PC-3 (cell line): ENCODE measurements around the gene POMC. TPM values are rescaled to one million over a fixed set of nuclear protein-coding genes. Genes with fewer than 3 reads are reported as not detected.

Source experiments
- ATAC-seq: fragments of 200-7000 bp; cut with Tn5 transposase; 2 replicates; pipeline ENCODE4 v1.9.1; 2020; ENCODE audit warnings: mild to moderate bottlenecking, moderate library complexity
- BruUV-seq: library from RNA; stranded (reverse); fragments of 400-500 nt; replicated peaks from 2 replicates; lab custom pipeline; 2021; lab: Mats Ljungman, UMichigan
- CTCF ChIA-PET: fragments of 300-600 bp; sonication (Branson Sonifier 250); formaldehyde crosslinking; loops from one replicate; lab custom pipeline; 2022; ENCODE audit warnings: antibody characterized with exemption; lab: Charles Lee
- POLR2A ChIA-PET: fragments of 300-600 bp; sonication (Branson Sonifier 250); formaldehyde crosslinking; loops from one replicate; lab custom pipeline; 2022; ENCODE audit warnings: antibody characterized with exemption; ENCODE audit not compliant: unreplicated experiment; lab: Charles Lee
- DNase-seq: peaks from one replicate; pipeline ENCODE4 v3.0.0-alpha.2; 2015
- H2AFZ ChIP-seq: fragments of 300-600 bp; sonication (generic); 2 replicates; pipeline ENCODE4 v1.6.0; 2016; ENCODE audit warnings: antibody characterized with exemption, low read length
- H3F3A ChIP-seq: fragments of 300-600 bp; sonication (generic); one replicate; pipeline ENCODE4 v1.6.0; 2017; ENCODE audit warnings: antibody characterized with exemption, low read length, control low read depth, mild to moderate bottlenecking; ENCODE audit not compliant: unreplicated experiment
- H3K27ac ChIP-seq: fragments of 300-600 bp; sonication (generic); 2 replicates; pipeline ENCODE4 v1.5.1; 2016; ENCODE audit warnings: mild to moderate bottlenecking, low read length
- H3K27me3 ChIP-seq: fragments of 300-600 bp; sonication (generic); 2 replicates; pipeline ENCODE4 v1.6.1; 2016; ENCODE audit warnings: low read length, mixed read lengths
- H3K36me3 ChIP-seq: fragments of 300-600 bp; sonication (generic); 2 replicates; pipeline ENCODE4 v1.6.1; 2016; ENCODE audit warnings: low read depth, mixed run types, low read length, mixed read lengths
- H3K4me1 ChIP-seq: fragments of 300-600 bp; sonication (generic); 2 replicates; pipeline ENCODE4 v1.5.1; 2016; ENCODE audit warnings: low read length; ENCODE audit not compliant: insufficient read depth
- H3K4me2 ChIP-seq: fragments of 300-600 bp; sonication (generic); 2 replicates; pipeline ENCODE4 v1.6.0; 2016; ENCODE audit warnings: low read length
- H3K4me3 ChIP-seq: fragments of 300-600 bp; sonication (generic); 2 replicates; pipeline ENCODE4 v1.5.1; 2016; ENCODE audit warnings: mild to moderate bottlenecking, low read length, mixed read lengths
- H3K79me2 ChIP-seq: fragments of 300-600 bp; sonication (generic); 2 replicates; pipeline ENCODE4 v1.6.1; 2017; ENCODE audit warnings: low read length, mixed read lengths
- H3K9ac ChIP-seq: fragments of 300-600 bp; sonication (generic); 2 replicates; pipeline ENCODE4 v1.6.0; 2016; ENCODE audit warnings: mild to moderate bottlenecking, low read length
- H3K9me2 ChIP-seq: fragments of 300-600 bp; sonication (generic); replicated peaks from 2 replicates; pipeline ENCODE4 v1.6.1; 2016; ENCODE audit warnings: mixed run types, low read length, mixed read lengths
- H3K9me3 ChIP-seq: fragments of 300-600 bp; sonication (generic); 2 replicates; pipeline ENCODE4 v1.6.1; 2016; ENCODE audit warnings: low read length, mixed read lengths
- H4K20me1 ChIP-seq: fragments of 300-600 bp; sonication (generic); 2 replicates; pipeline ENCODE4 v1.6.1; 2016; ENCODE audit warnings: low read length, mixed read lengths
- CTCF ChIP-seq: fragments of 300-600 bp; sonication (generic); conservative IDR thresholded peaks from 2 replicates; pipeline ENCODE4 v1.5.1; 2017; ENCODE audit warnings: antibody characterized with exemption, low read depth, mild to moderate bottlenecking, low read length
- EZH2 ChIP-seq: fragments of 300-600 bp; sonication (generic); IDR thresholded peaks from one replicate; pipeline ENCODE4 v1.6.1; 2017; ENCODE audit warnings: antibody characterized with exemption, mild to moderate bottlenecking, low read length; ENCODE audit not compliant: unreplicated experiment
- EZH2phosphoT487 ChIP-seq: fragments of 300-600 bp; sonication (generic); IDR thresholded peaks from 2 replicates; pipeline ENCODE4 v1.6.1; 2018; ENCODE audit warnings: mild to moderate bottlenecking, antibody characterized with exemption, low read length, borderline replicate concordance
- intact Hi-C: fragments of 100-400 bp; cut with micrococcal nuclease; formaldehyde crosslinking; loops from 2 replicates; pipeline ENCODE4 v1.9.0; 2023
- total RNA-seq: library from RNA; depleted of rRNA; stranded (reverse); fragments of >200 nt; gene quantifications from 2 replicates; pipeline ENCODE4 v1.2.3, GENCODE V29; 2014

Gene POMC
- total RNA-seq, 1 experiment from 2014 or later = not detected

GRCh38 chr2:25122367-25122766 is 46.0 kb downstream of the POMC start:
- Histone ChIP-seq H3K9me2 (no peaks in the 10 kb centered on the region), H3K4me2 (no peak overlapping the region), H3K4me1 (no peaks in the 10 kb centered on the region), H4K20me1 (no peaks in the 10 kb centered on the region), H3K9ac (no peak overlapping the region), H2AFZ (no peak overlapping the region), H3K4me3 (no peak overlapping the region), H3F3A (no peaks in the 10 kb centered on the region), H3K27ac (no peak overlapping the region), H3K36me3 (no peaks in the 10 kb centered on the region), H3K9me3 (no peaks in the 10 kb centered on the region), H3K79me2 (no peaks in the 10 kb centered on the region), H3K27me3 (no peaks in the 10 kb centered on the region)
- POLR2A ChIA-PET = no interaction called here
- TF ChIP-seq EZH2 (no peak), CTCF (no peak), EZH2phosphoT487 (no peak)
- DNase-seq (no peak), ATAC-seq (no peak)
- no TSS peak for BruUV-seq
- CTCF ChIA-PET = no interaction called here
- intact Hi-C loops = no loop called here

GRCh38 chr2:25119263-25119662 is 49.1 kb downstream of the POMC start:
- no peak for DNase-seq
- Histone ChIP-seq H3K27me3 (no peaks in the 10 kb centered on the region), H3K9me3 (no peaks in the 10 kb centered on the region), H3K9ac (no peak overlapping the region), H3K27ac (no peak overlapping the region), H4K20me1 (no peaks in the 10 kb centered on the region), H3K9me2 (no peaks in the 10 kb centered on the region), H3F3A (no peaks in the 10 kb centered on the region), H3K36me3 (no peaks in the 10 kb centered on the region), H2AFZ (no peak overlapping the region), H3K4me1 (no peaks in the 10 kb centered on the region), H3K4me2 (no peak overlapping the region), H3K79me2 (no peaks in the 10 kb centered on the region), H3K4me3 (no peak overlapping the region)
- ChIA-PET CTCF (interaction anchor here (0.6 kb wide), 1 partner anchor 10 kb away, joined by 3 read pairs; no protein-coding TSS in a partner anchor), POLR2A (no interaction called here)
- intact Hi-C loops = no loop called here
- ATAC-seq = no peak
- no peak for TF ChIP-seq CTCF
- TF ChIP-seq EZH2 = no peak
- no peak for TF ChIP-seq EZH2phosphoT487
- no TSS peak for BruUV-seq

- Histone ChIP-seq H3K36me3 (no peaks in the 10 kb centered on the region), H3K9me2 (no peaks in the 10 kb centered on the region), H3K4me1 (no peaks in the 10 kb centered on the region), H3K27ac (no peak overlapping the region), H3F3A (no peaks in the 10 kb centered on the region), H2AFZ (no peak overlapping the region), H3K9me3 (no peaks in the 10 kb centered on the region), H3K79me2 (no peaks in the 10 kb centered on the region), H3K9ac (no peak overlapping the region), H3K4me2 (no peak overlapping the region), H3K27me3 (no peaks in the 10 kb centered on the region), H3K4me3 (no peak overlapping the region), H4K20me1 (no peaks in the 10 kb centered on the region)
- DNase-seq = no peak
- TF ChIP-seq EZH2 = no peak
- no peak for TF ChIP-seq EZH2phosphoT487
- no peak for TF ChIP-seq CTCF
- no peak for ATAC-seq
- ChIA-PET CTCF (no interaction called here), POLR2A (no interaction called here)
- intact Hi-C loops = no loop called here
- BruUV-seq = no TSS peak
Measured at GRCh38 chr2:25116956-25117355, 51.4 kb downstream of the POMC start.
